KMS-11 (cell line): Measurements from ENCODE around the gene PRKAA1.

Experiments used
- H2AFZ ChIP-seq: fragments of 200-600 bp; sonication (generic); 2 replicates; pipeline ENCODE4 v1.6.1; 2016; ENCODE audit warnings: antibody characterized with exemption, mixed run types, low read depth
- H3K27ac ChIP-seq: fragments of 200-600 bp; sonication (generic); 2 replicates; pipeline ENCODE4 v1.6.1; 2016; ENCODE audit warnings: mild to moderate bottlenecking, mixed run types
- H3K27me3 ChIP-seq: fragments of 200-600 bp; sonication (generic); 2 replicates; pipeline ENCODE4 v1.6.1; 2017; ENCODE audit warnings: mild to moderate bottlenecking, low read depth, mixed run types, moderate library complexity; ENCODE audit not compliant: insufficient read depth
- H3K36me3 ChIP-seq: fragments of 200-600 bp; sonication (generic); 2 replicates; pipeline ENCODE4 v1.6.1; 2017; ENCODE audit warnings: mild to moderate bottlenecking, mixed run types; ENCODE audit not compliant: insufficient read depth
- H3K4me1 ChIP-seq: fragments of 200-600 bp; sonication (generic); 2 replicates; pipeline ENCODE4 v1.6.1; 2016; ENCODE audit warnings: mild to moderate bottlenecking, low read depth, mixed run types; ENCODE audit not compliant: poor library complexity, severe bottlenecking
- H3K4me2 ChIP-seq: fragments of 200-600 bp; sonication (generic); 2 replicates; pipeline ENCODE4 v1.7.0; 2016; ENCODE audit warnings: mild to moderate bottlenecking, mixed run types
- H3K4me3 ChIP-seq: fragments of 200-600 bp; sonication (generic); IDR thresholded peaks from 2 replicates; pipeline ENCODE4 v1.6.1; 2017; ENCODE audit warnings: low read depth, low read length, mixed read lengths; ENCODE audit not compliant: insufficient read depth
- H3K79me2 ChIP-seq: fragments of 200-600 bp; sonication (generic); 2 replicates; pipeline ENCODE4 v1.6.1; 2016; ENCODE audit warnings: low read depth, mixed run types; ENCODE audit not compliant: insufficient read depth
- H3K9ac ChIP-seq: fragments of 200-600 bp; sonication (generic); 2 replicates; pipeline ENCODE4 v1.6.1; 2016; ENCODE audit warnings: mild to moderate bottlenecking, mixed run types
- H4K20me1 ChIP-seq: fragments of 200-600 bp; sonication (generic); 2 replicates; pipeline ENCODE4 v1.6.1; 2016; ENCODE audit warnings: mild to moderate bottlenecking, mixed run types; ENCODE audit not compliant: insufficient read depth
- TF ChIP-seq, protein P1 (sequence below): fragments of 200-600 bp; sonication (generic); conservative IDR thresholded peaks from 2 replicates; pipeline ENCODE4 v1.6.1; 2017; ENCODE audit warnings: low read depth, mild to moderate bottlenecking, antibody characterized with exemption, low read length, moderate library complexity, mixed read lengths

The PRKAA1 gene

DNA sequence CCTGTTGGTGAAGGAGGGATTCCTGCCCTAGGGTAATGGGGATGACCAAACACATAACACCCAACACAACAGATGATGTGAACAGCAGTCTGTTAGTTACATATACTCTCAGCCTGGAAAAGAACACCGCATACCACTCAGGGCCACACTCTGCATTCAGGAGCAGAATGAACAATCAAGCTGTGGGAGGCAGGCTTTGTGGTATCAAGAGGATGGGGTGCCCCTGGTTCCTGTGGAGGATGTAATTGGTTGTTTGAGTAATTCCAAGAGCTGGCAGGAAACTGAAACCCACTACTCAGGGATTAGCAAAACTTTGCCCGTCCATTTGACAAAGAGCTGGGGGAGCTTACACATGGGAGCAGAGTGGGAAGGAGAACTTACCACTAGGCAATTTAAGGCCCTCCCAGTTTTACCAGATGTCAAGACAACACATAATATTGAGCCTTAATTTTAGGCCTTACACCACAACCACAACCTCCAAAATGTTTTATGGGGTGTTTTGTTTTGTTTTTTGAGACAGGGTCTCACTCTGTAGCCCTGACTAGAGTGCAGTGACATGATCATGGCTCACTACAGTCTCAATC is 15.6 kb upstream of the PRKAA1 start:
- H3K4me1 ChIP-seq, result no peaks in the 10 kb centered on the region
- H3K9ac ChIP-seq, result no peak overlapping the region
- no peaks in the 10 kb centered on the region for H4K20me1 ChIP-seq
- no peak overlapping the region for H3K4me3 ChIP-seq
- H2AFZ ChIP-seq, result no peak overlapping the region
- no peaks in the 10 kb centered on the region for H3K27me3 ChIP-seq
- no peaks in the 10 kb centered on the region for H3K36me3 ChIP-seq
- no peak overlapping the region for H3K27ac ChIP-seq
- TF ChIP-seq, protein P1, sequence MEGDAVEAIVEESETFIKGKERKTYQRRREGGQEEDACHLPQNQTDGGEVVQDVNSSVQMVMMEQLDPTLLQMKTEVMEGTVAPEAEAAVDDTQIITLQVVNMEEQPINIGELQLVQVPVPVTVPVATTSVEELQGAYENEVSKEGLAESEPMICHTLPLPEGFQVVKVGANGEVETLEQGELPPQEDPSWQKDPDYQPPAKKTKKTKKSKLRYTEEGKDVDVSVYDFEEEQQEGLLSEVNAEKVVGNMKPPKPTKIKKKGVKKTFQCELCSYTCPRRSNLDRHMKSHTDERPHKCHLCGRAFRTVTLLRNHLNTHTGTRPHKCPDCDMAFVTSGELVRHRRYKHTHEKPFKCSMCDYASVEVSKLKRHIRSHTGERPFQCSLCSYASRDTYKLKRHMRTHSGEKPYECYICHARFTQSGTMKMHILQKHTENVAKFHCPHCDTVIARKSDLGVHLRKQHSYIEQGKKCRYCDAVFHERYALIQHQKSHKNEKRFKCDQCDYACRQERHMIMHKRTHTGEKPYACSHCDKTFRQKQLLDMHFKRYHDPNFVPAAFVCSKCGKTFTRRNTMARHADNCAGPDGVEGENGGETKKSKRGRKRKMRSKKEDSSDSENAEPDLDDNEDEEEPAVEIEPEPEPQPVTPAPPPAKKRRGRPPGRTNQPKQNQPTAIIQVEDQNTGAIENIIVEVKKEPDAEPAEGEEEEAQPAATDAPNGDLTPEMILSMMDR, result no peak
- H3K4me2 ChIP-seq, result no peak overlapping the region
- no peaks in the 10 kb centered on the region for H3K79me2 ChIP-seq

DNA sequence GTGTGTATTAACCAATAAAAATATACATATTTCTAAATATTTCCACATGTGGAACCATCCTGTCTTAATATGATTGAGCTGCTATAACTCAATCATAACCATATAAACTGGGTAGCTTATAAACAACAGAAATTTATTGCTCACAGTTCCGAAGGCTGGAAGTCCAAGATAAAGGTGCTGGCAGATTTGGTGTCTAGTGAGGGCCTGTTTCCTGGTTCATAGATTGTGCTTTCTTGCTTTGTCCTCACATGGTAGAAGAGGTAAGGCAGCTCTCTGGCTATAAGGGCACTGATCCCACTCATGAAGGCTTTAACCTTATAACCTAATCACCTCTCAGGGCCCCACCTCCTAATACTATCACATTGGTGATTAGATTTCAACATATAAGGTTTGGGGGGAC is 14.0 kb upstream of the PRKAA1 start:
- Histone ChIP-seq H3K4me1 (peaks cover 9% of the 10 kb centered on the region), H4K20me1 (no peaks in the 10 kb centered on the region), H3K79me2 (no peaks in the 10 kb centered on the region), H3K36me3 (no peaks in the 10 kb centered on the region), H3K4me2 (no peak overlapping the region), H3K27me3 (no peaks in the 10 kb centered on the region), H3K9ac (no peak overlapping the region), H2AFZ (no peak overlapping the region), H3K27ac (no peak overlapping the region), H3K4me3 (no peak overlapping the region)
- TF ChIP-seq, protein P1, result no peak

DNA sequence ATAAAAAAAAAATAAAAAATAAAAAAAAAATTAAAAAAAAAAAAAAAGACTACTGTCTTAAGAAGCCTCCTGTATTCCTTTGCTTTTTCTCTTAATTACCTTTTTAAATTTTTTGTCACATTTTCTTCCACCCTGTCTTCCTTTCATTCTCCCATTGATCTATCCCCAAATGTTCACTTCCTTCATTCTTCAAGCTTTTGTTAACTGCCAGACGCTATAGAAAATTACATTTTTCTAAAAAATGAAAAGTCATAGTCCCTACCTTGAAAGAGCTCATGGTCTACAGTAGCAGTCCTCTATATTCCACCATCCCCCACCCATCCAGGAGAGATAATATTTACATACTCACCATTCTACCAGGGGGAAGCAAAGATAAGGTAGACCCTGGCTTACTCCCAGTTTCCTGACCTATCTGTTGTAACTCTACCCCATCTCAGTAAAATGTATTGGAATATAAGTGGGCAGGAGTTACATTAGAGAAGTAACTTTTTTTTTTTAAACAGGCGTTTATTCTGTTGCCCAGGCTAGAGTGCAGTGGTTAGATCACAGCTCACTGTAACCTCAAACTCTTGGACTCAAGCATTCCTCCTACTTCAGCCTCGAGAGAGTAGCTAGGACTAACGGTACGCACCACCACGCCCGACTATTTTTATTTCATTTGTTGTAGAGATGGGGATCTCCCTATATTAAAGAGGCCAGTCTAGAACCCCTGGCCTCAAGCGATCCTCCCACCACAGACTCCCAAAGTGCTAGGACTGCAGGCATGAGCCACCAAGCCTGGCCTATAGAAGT is 3.8 kb upstream of the PRKAA1 start:
- H3K27ac ChIP-seq, result no peak overlapping the region
- H3K9ac ChIP-seq, result no peak overlapping the region

DNA sequence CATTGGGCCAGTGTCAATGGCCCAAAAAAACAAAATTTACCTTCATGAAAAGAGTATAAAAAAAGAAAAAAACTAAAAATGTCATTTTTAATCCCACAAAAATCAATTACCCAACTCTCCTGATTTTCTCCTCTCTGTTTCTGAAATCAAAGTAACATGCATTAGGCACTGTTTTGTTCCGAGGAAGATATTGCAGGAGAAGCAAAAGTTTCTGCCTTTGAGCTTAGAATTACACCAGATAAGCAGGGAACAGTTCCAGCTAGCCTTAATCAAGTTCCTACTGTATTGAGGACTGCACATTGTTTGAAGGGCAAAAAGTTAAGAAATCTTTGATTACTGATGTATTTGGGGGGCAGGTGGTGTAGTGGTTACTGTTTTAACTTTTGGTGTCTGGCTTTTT is 1.1 kb upstream of the PRKAA1 start:
- peaks cover 16% of the 10 kb centered on the region for H3K4me1 ChIP-seq
- H3K4me3 ChIP-seq, result no peak overlapping the region
- no peak overlapping the region; the same call in 1 of the 2 replicates for H3K9ac ChIP-seq
- TF ChIP-seq, protein P1, result no peak
- H3K79me2 ChIP-seq, result peaks cover 32% of the 10 kb centered on the region
- H4K20me1 ChIP-seq, result no peaks in the 10 kb centered on the region
- peaks cover 10% of the 10 kb centered on the region for H3K27me3 ChIP-seq
- peak overlapping the region; percentile 68 for H3K4me2 ChIP-seq
- no peak overlapping the region for H2AFZ ChIP-seq
- H3K36me3 ChIP-seq, result no peaks in the 10 kb centered on the region
- H3K27ac ChIP-seq, result no peak overlapping the region

More for the DNA sequence above, 3.8 kb upstream of the PRKAA1 start:
- Histone ChIP-seq H3K4me3 (no peak overlapping the region), H4K20me1 (no peaks in the 10 kb centered on the region), H3K4me2 (no peak overlapping the region), H2AFZ (no peak overlapping the region), H3K36me3 (no peaks in the 10 kb centered on the region), H3K4me1 (peaks cover 10% of the 10 kb centered on the region), H3K79me2 (peaks cover 5% of the 10 kb centered on the region), H3K27me3 (peaks cover 10% of the 10 kb centered on the region)
- TF ChIP-seq, protein P1, result no peak
